SK-N-SH treated with all-trans-retinoic acid at 6 μM for 48 hours (cell line): ENCODE results near the gene RNF113B.

Experiments
- BACH2 ChIP-seq: fragments of 250-450 bp; sonication (Bioruptor Pico); IDR thresholded peaks from 2 replicates; pipeline ENCODE4 v1.9.0; 2021; ENCODE audit warnings: mild to moderate bottlenecking, borderline replicate concordance
- CREB5 ChIP-seq: fragments of 250-450 bp; sonication (Bioruptor Pico); IDR thresholded peaks from 2 replicates; pipeline ENCODE4 v1.5.1; 2020; ENCODE audit warnings: low read depth, mild to moderate bottlenecking, moderate library complexity
- CSDC2 ChIP-seq: fragments of 250-450 bp; sonication (Bioruptor Pico); IDR thresholded peaks from 2 replicates; pipeline ENCODE4 v1.5.0; 2020; ENCODE audit warnings: mild to moderate bottlenecking, moderate library complexity
- PATZ1 ChIP-seq: fragments of 250-450 bp; sonication (Bioruptor Pico); IDR thresholded peaks from 2 replicates; pipeline ENCODE4 v1.8.0; 2020; ENCODE audit warnings: mild to moderate bottlenecking, moderate library complexity, borderline replicate concordance
- PPARA ChIP-seq: fragments of 250-450 bp; sonication (Bioruptor Pico); IDR thresholded peaks from 2 replicates; pipeline ENCODE4 v1.5.0; 2020; ENCODE audit warnings: mild to moderate bottlenecking, borderline replicate concordance
- RARB ChIP-seq: fragments of 250-450 bp; sonication (Bioruptor Pico); IDR thresholded peaks from 2 replicates; pipeline ENCODE4 v1.8.0; 2021; ENCODE audit warnings: mild to moderate bottlenecking, moderate library complexity
- TOX ChIP-seq: fragments of 250-450 bp; sonication (Bioruptor Pico); IDR thresholded peaks from 2 replicates; pipeline ENCODE4 v1.8.0; 2021; ENCODE audit warnings: mild to moderate bottlenecking, moderate library complexity, borderline replicate concordance
- ZFP3 ChIP-seq: fragments of 250-450 bp; sonication (Bioruptor Pico); IDR thresholded peaks from 2 replicates; pipeline ENCODE4 v1.5.0; 2020; ENCODE audit warnings: mild to moderate bottlenecking, moderate library complexity
- ZNF565 ChIP-seq: fragments of 450-650 bp; formaldehyde crosslinking; conservative IDR thresholded peaks from 2 replicates; pipeline ENCODE4 v1.5.0; 2020; ENCODE audit warnings: low read depth, mild to moderate bottlenecking, moderate library complexity

GRCh38 chr13:98203646-98204326, 26.7 kb upstream of the RNF113B start:
- TF ChIP-seq ZFP3 (CRISPR knock-in tag) (no peak), PATZ1 (CRISPR knock-in tag) (no peak), BACH2 (CRISPR knock-in tag) (no peak), PPARA (CRISPR knock-in tag) (no peak), CSDC2 (CRISPR knock-in tag) (no peak), RARB (no peak), TOX (CRISPR knock-in tag) (no peak), CREB5 (no peak), ZNF565 (CRISPR knock-in tag) (no peak)
